NK-92 (cell line): ENCODE results near the gene FIGNL2.
"Not testable (repeated sequence)": the region's sequence is repeated elsewhere in the genome, so short reads cannot be mapped to it uniquely, and the experiment has no call there.

Source experiments
- DNase-seq: peaks from one replicate; lab custom pipeline; 2025; ENCODE audit not compliant: unreplicated experiment; lab: John Stamatoyannopoulos, UW

FIGNL2 gene

DNA sequence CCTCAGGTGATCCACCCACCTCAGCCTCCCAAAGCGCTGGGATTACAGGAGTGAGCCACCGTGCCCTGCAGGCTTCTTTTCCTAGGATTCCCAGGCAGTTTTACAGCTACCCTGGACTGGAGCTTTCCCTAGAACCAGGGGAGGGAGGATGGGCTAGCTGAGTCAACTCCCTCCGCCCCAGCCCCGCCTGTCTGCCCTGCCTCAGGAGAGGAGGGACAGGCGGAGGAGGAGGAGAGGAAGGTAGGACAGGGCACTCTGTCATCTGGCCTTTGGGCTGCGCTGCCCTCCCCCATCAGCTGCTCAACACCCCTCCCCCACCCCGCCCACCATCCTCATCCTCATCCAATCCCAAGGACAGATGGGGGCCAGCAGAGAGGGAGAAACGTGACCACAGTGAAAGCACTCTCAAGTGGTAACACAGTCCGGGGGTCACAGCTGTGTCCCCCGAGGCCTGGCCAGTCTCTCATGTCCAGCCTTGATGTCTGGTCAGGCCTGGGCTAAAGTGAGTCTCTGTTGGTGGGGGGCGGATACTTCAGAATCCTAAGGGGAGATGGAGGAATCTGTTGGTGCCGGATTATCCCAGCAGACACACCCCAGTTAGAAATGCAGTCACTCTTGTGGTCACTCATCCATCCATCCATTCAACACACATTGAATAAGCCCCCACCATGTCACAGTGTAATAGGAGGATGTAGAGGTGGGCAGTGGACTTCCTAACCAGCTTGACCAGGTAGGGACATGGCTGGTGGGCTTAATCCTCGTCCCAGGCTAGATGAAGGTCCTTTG, 12.3 kb downstream of the FIGNL2 start:
- DNase-seq: no peak

DNA sequence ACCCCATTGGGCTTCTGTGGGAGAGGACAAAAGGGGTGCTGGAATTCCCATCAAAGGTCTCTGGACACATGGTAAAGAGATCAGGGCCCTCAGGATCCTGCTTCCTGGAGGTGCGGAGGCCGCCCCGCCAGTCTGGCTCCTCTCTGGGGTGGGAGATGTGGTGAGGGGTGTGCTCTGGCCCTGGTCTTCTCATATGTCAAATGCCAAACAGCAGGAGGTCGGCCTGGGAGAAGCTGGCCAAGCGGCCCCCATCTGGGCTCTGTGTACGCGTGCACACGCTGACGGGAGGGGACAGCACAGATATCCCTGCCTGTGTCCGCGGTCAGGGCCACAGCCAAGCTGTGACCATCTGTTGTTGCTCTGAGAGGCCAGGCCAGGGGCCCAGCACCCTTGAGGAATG, 14.1 kb downstream of the FIGNL2 start:
- DNase-seq: no peak

DNA sequence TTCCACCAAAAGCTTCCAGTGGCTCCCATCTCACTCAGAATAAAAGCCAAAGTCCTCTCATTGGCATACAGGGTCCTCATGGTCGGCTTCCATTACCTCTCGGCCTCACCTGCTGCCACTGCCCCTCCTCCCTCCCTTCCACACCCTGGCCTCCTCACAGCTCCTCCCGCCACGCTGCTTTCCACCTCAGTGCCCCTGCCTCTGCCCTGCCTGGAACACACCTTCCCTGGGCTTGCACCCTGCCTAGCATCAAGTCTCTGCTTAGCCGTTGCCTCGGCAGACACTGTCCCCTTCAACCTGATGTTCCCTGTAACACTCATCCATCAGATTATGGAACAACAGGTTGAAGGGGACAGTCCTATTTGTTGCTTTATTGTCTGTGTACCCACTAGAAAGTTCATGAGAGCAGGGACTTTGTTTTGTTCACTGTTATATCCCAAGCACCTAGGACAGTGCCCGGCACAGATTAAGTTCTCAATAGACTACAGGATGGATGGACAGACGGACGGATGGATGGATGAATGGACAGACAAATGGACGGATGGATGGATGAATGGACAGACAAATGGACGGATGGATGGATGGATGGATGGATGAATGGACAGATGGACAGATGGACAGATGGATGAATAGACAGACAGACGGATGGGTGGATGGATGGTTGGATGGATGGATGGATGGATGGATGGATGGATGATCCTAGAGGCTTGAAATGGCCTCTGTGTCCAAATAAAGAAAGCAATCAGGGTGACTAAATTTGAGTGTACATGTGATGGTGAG, 14.9 kb downstream of the FIGNL2 start:
- DNase-seq: no peak

DNA sequence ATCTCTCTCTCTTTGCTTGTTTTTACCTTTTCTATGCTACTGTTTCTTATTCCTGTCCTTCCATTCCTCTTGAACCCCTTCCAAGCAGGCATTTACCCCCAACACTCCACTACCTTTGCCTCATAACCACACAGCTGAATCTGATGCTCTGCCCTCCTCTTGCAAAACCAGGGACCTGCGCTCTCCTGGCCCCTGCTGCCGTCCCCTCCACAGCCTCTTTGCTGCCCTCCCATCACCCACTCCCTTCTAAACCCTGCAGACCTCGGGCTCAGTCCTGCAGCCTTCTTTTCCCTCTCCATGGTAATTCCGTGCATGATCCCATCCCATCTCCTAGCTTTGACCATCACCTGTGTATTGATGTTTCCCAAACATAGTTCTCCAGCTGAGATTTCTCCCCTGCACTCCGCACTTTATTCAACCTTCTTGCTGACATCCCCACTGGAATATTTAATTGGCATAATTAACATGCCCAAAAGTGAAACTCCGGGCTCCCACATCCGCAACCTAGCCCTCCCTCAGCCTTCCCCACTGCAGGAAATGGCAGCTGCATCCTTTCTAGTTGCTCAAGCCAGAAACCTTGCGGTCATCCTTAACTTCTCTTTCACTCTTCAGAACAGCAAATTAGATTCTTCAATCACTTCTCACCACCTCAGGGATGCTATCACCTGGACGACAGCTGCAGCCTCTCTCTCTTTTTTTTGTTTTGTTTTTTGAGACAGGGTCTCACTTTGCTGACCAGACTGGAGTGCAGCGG, 16.0 kb downstream of the FIGNL2 start:
- no peak for DNase-seq

DNA sequence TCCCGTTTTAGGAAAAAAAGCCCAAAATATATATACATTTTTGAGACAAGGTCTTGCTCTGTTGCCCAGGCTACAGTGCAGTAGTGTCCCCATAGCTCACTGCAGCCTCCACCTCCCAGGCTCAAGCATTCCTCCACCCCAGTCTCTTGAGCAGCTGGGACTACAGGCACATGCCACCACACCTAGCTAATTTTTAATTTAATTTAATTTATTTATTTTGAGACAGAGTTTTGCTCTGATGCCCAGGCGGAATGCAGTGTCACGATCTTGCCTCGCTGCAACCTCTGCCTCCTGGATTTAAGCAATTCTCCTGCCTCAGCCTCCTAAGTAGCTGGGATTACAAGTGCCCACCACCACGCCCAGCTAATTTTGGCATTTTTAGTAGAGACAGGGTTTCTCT, 16.7 kb downstream of the FIGNL2 start:
- DNase-seq: not testable (repeated sequence)

DNA sequence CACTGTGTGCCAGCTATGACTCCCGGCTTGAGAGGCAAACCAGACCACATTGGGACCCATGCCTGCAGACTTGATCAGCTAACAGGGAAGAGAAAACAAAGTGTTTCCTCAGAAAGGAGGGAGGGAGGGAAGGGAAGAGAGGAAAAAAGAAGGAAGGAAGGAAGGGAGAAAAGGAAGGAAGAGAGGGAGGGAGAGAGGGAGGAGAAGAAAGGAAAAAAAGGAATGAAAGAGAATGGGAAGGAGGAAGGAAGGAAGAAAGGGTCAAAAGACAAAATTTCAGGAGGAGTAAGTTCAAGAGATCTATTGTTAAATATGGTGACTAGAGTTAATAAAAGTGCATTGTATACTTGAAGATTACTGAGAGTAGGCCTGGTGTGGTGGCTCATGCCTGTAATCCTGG, 18.9 kb downstream of the FIGNL2 start:
- no peak for DNase-seq

DNA sequence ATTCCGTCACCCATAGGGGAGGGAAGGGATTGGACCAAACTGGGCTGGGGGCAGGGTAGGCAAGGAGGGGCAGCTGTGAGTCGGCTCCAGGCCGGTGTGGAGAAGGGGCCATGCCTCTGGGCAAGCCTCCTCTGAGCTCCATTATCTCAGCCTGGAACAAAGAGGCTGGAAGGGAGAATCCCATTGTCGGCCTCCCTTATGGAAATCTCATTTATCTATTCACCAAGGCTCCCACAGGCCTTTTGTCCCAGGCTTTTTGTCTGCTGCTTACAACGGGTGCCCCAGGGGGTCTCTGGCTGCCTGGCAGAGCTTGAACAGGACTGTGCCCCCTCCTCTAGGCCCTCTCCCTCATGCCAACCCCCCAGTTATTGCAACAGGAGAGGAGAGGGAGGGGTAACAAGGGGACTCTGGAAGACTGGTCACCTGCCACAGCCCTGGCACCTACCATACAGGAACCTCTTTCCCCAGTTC, 19.5 kb downstream of the FIGNL2 start:
- no peak for DNase-seq

DNA sequence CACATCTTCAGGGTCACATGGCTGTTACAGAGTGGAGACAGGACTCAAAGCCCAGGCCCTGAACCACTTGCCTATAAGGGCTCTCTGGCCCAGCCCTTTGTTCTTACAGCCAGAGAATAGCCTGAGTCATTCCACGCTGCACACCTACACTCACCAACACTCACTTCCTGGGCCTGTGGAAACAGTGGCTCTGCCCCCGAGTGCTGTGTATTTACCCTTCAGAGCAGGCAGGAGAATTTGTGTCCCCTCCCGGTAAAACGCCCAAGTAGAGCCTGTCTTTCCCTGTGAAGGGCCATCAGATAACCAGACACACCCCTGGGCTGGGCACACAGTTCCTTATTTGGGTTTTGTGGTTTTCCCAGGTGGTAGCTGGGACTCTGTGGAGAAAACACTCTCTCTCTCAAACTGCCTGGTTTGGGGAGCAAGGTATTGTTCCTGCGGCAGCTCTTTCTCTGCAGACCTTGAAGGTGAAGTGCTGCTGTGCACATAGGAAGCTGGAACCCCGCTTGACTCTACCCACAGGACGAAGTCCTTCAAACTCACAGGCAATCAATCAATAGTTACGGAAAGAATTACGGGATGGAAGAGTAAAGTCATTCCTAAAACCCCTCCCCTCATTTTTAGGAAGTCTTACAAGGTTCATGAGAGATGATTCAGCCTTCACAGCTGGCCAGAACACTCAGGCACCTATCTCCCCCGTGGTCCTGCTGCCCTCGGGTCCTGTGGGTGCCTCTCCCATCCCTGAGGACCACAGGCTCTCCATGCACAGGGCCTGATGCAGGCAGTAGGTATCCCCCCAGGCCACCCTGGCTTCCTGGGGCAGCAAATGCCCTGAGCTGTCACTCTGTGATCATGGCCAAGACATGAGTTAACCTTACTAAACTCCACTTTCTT, 20.3 kb downstream of the FIGNL2 start:
- no peak for DNase-seq

DNA sequence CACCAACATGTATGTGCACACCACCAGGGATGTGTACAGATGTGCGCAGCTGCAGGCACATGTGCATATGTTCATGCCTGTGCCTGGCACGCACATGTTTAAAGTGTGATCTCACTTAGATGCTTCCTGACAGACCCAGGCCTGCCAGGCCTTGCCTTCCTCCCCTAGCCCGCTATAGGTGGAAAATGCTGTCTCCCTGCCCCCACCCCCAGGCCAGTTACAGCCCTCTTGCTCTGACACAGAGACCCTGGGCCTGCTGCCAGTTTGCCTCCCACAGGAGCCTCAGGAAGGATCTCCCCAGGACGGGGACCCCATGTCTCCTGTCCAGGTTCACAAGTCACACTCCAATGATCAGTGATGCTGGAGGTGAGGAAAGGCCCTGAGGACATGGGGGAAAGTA, 21.6 kb downstream of the FIGNL2 start:
- no peak for DNase-seq

DNA sequence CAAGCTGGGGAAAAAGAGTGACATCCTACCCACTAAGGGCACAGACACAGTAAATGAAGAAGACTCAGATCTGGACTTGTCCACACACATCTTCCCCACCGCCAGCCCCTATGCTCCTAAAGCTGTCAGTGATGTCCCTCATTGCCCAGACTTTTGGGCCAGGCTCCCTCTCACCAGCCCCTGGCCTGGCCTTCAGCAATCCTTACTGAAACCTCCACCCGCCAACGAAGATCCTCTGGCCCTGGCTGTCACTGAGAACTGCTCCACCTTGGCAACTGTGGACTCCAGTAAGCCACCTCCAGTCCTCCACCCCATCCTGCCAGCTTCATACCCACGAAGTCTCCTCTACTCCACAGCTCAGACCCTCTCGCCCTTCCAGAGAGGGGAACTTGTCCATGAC, 23.3 kb downstream of the FIGNL2 start:
- no peak for DNase-seq

DNA sequence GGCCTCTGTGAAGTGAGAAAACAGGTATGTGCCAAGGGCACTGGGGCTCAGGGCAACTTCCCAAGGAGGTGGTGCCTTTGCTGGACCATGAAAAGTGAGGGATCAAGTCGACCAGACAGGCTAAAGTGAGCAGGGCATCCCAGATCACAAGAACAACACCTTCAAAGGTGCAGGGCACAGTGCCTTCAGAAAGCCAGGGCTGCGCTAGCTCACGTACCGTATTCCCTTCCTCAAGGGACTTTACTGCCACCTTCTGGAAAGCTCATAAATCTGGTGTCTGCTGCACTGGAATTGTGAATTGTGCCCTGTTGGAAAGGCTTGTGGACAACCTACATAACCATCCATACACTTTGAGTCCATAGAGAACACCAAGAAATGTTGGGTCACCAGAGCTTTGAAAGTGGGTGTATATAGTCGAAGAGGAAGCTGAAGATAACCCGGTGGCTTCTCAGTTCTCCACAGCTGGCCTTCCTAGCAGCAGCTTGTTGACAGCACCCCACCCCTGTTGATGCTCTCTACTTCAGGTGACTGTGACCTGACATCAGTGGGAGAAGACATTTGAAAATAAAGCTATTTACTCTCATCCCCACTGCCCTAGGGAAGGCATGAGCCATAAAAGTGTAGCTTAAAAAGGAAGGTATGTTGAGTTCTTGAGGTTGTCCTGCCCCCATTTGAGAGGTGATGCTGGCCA, 24.5 kb downstream of the FIGNL2 start:
- DNase-seq: no peak

DNA sequence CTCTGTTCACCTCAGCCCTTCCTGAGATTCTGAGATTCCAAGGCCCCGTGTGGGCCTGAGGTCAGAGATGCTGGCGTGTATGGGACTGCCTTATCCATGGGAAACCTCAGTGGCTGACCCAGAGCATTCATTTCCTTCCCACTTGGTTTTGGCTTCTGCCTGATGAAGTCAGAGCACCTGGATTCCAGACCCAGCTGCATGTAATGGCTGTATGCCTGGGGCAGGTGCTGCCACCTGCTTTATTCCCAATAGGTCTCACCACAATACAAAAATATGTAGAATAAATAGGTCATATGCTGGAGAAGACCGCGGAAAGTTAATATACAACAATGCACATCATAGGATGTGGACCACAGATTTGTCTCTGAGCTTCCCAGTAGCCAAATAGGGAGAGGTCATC, 25.6 kb downstream of the FIGNL2 start:
- DNase-seq: no peak

DNA sequence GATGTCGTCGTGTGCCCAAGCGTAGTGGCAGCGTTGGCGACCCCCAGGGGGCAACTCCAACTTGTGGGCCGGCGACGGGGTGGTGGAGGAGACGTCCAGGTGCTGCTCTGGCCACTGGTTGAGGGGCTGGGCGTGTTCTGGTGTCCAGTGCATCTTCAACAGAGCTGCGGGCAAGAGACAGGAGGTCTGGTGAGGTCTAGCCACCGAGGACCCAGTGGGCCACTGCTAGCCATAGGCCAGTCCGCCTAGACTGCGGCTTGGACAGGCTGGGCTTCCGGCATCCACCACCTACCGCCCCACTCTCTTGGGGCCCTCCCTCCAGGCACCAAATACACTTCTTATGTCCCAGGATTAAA, 26.3 kb downstream of the FIGNL2 start:
- no peak for DNase-seq

DNA sequence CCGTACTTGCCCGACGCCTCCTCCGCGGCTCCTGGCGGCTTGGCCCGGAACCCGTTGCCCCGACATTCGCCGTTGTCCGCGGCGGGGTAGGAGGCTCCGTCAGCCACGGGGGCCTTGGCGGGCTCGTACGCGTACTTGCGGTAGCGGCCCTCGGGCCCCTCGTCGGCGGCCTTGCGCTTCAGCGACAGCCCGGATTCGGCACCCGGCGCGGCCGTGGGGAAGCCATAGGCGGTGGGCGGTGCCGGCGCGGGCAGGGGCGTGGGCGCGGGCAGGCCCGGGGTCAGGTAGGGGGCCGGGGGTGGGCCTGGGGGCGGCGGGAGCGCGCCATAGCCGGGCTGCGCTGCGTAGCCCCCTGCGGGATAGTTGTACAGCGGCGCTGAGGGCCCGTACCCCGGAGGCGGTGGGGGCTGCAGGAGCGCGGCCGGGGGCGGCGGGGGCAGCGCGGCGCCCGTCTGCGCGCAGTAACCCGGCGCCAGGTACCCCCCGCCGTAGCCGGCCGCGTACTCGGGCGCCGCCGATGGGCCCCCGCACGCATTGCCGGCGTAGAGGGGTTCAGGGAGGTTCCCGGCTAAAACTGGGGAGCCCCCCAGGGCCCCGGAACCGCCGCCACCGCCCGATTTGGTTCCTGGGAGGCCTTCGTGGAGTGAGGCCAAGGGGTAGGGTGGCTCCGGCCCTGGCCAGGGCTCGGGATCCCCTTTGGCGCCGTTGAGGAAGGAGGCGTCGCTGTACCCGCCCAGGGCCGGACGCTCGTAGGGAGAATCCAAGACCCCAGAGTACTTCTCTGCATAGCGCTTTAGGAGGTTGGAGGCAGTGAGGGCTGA, 26.9 kb downstream of the FIGNL2 start:
- DNase-seq: no peak

DNA sequence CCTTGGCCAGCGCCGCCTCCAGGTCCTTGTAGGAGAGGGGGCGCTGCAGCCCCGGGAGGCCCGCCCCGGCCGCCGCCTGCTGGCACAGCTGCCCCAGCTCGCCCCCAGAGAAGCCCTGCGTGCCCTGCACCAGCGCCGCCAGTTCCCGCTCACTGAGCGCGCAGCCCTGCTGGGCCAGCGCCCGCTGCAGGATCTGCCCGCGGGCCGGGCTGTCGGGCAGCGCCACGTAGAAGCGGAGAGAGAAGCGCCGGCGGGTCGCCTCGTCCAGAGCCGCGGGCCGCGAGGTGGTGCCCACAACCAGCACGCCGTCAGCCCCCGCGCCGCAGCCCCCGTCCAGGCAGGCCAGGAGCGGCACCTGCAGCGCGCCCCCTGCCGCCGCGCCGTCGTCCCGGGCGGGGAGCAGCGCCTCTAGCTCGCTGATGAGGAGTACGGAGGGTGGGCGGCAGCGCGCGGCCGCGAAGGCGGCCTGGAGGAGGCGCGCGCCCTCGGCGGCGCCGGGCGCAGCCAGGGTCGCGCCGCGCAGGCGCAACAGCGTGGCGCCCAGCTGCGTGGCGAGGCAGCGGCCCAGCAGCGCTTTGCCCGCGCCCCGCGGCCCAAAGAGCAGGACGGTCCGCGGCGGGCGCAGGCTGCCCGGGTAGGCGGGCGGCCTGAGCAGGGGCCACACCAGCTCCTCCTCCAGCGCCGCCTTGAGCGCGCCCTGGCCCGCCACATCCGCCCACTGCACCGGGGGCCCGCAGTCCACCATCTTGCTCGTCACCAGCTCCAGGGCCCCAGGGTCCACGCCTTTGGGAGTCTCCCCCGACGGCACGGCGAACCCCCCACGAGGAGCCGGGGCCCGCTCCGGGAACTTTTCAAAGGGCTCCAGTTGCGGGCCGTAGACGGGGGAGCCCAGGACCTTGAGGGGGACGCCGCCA, 27.7 kb downstream of the FIGNL2 start:
- DNase-seq: no peak

DNA sequence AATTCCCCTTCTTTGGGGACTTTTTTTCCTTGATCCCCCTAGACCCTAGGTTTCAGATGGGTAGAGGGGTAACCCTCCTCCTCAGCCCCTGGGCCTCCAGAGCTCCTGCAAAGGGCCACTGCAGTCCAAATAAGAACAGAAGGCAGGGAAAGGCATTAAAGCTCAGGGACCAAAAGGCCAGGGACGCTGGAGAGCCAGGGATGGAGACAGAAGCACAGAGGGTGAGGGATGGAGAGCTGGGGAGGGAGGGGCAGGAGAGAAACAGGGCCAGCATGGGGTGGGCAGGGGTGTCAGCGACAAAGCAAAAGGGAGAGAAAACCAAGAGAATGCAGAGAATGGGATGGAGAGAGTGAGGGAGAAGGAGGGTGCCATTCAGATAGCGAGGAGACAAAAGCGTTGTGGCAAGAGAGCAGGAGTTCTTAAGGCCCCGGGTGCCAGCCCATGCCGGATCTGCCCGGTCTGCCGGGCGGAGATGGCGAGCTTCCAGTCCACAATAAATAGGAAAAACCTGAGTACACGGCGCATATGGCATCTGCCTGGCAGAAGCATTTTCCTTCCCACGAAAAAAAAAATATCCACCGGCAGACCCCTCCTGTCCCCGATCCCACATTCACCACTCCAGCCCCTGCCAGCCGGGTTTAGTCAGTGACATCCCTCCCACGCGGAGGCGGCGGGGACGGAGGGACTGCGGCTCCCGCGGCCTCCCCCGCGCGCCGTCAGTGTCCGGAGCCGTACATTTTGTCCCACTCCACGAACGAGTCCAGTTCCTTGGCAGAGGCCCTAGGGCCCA, 28.6 kb downstream of the FIGNL2 start:
- DNase-seq: no peak

DNA sequence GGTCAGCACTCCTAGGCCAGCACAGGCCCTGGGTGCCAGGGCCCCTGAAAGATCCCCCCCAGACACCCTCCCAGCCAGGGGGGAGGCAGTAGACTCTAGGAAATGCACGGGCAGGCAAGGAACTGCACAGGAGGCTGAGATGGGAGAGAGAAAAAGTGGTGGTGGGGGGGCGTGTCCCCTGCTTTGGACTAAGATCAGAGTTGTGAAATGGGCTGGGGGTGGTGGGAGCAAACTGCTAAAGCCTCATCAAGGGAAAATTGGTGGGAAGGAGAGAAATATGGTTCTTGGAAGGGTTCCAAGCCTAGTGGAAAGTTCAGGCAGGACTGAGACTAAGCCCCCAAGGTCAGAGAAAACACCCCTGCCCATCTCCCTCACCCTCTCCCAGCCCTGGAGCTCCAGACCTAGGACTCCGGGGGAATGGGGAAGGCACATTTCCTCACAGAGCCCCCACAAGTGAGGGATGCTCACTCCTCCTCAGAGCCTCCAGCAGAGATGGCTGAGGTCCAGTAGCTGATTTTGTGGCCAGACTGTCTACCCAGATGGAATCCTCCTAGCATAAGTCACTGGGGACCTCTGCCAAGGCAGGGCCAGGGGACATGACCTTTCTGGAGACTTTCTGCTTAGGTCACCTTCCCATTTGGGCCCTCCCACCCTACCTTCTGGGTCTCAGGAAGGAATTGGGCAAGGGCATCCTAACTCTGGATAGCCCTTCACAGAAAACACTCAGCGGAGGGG, 29.8 kb downstream of the FIGNL2 start:
- no peak for DNase-seq
